ENCODE measurements around the gene STARD7.

DNA sequence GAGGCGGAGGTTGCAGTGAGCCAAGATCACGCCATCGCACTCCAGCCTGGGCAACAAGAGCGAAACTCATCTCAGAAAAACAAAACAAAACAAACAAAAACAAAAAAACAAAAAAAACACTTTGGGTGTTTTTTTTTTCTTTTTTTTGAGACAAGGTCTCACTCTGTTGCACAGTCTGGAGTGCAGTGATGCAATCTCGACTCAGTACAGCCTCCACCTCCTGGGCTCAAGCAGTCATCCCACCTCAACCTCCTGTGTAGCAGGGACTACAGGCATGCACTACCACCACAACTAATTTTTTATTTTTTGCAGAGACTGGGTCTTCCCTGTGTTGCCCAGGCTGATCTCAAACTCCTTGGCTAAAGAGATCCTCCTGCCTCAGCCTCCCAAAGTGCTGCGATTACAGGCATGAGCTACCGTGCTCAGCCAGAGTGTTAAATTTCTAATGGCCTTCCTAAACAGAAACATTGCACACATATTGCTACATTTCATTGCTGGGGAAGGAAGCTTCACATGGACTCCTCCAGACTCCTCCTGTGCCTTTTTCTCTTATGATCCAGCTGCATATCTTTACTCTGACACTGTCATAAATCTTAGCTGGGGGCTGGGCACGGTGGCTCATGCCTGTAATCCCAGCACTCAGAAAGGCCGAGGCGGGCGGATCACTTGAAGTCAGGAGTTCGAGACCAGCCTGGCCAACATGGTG lies 19.7 kb downstream of the STARD7 start:
- TF ChIP-seq, protein P1, sequence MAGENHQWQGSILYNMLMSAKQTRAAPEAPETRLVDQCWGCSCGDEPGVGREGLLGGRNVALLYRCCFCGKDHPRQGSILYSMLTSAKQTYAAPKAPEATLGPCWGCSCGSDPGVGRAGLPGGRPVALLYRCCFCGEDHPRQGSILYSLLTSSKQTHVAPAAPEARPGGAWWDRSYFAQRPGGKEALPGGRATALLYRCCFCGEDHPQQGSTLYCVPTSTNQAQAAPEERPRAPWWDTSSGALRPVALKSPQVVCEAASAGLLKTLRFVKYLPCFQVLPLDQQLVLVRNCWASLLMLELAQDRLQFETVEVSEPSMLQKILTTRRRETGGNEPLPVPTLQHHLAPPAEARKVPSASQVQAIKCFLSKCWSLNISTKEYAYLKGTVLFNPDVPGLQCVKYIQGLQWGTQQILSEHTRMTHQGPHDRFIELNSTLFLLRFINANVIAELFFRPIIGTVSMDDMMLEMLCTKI (IDR thresholded peaks at IDR 0.05; ENCODE audit: partially characterized antibody), result no peak
- TF ChIP-seq, protein P2, sequence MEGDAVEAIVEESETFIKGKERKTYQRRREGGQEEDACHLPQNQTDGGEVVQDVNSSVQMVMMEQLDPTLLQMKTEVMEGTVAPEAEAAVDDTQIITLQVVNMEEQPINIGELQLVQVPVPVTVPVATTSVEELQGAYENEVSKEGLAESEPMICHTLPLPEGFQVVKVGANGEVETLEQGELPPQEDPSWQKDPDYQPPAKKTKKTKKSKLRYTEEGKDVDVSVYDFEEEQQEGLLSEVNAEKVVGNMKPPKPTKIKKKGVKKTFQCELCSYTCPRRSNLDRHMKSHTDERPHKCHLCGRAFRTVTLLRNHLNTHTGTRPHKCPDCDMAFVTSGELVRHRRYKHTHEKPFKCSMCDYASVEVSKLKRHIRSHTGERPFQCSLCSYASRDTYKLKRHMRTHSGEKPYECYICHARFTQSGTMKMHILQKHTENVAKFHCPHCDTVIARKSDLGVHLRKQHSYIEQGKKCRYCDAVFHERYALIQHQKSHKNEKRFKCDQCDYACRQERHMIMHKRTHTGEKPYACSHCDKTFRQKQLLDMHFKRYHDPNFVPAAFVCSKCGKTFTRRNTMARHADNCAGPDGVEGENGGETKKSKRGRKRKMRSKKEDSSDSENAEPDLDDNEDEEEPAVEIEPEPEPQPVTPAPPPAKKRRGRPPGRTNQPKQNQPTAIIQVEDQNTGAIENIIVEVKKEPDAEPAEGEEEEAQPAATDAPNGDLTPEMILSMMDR (IDR thresholded peaks at IDR 0.05 in 2 of 3, conservative IDR thresholded peaks at IDR 0.05 in 1 of 3; ENCODE audit: insufficient read depth in 2 of 3, low read depth in 1 of 3, low read length in 3 of 3), result no peak
- TF ChIP-seq TAF1 (IDR thresholded peaks at IDR 0.05; ENCODE audit: control insufficient read depth, extremely low read depth, insufficient read depth, low read length, severe bottlenecking), result no peak
- no peak for TF ChIP-seq NR2C2 (CRISPR knock-in tag; IDR thresholded peaks at IDR 0.05)
- 0 out of 2 replicates have a peak, but pooled peaks have one; percentile 24 for TF ChIP-seq NR2C2 (tag; IDR thresholded peaks at IDR 0.05)
- no peak for TF ChIP-seq ZNF780A (CRISPR knock-in tag; IDR thresholded peaks at IDR 0.05)
- no peak for TF ChIP-seq POLR2A (conservative IDR thresholded peaks at IDR 0.05)
- no peak for TF ChIP-seq JUNB (CRISPR knock-in tag; conservative IDR thresholded peaks at IDR 0.05)

All from K562 (cell line).